Progenitor cell of endocrine pancreas (in vitro differentiated cells): Measurements from ENCODE around the gene AP3B1. TPM values are rescaled to one million over a fixed set of nuclear protein-coding genes. Genes with fewer than 3 reads are reported as not detected.

Source experiments
- DNase-seq: peaks from one replicate; pipeline ENCODE4 v3.0.0; 2021; ENCODE audit warnings: low spot score; ENCODE audit not compliant: unreplicated experiment
- H3K27ac Mint-ChIP-seq: 2 replicates; pipeline ENCODE4 v1.8.0; 2021; ENCODE audit warnings: mild to moderate bottlenecking, moderate library complexity, mixed read lengths
- H3K27me3 Mint-ChIP-seq: 2 replicates; pipeline ENCODE4 v1.8.0; 2021; ENCODE audit warnings: mixed read lengths
- H3K36me3 Mint-ChIP-seq: 2 replicates; pipeline ENCODE4 v1.8.0; 2022; ENCODE audit warnings: mixed read lengths; ENCODE audit not compliant: insufficient read depth
- H3K4me1 Mint-ChIP-seq: 2 replicates; pipeline ENCODE4 v1.8.0; 2021; ENCODE audit warnings: low read depth, mixed read lengths
- H3K4me3 Mint-ChIP-seq: 2 replicates; pipeline ENCODE4 v1.8.0; 2021; ENCODE audit warnings: low read depth, mild to moderate bottlenecking, moderate library complexity, mixed read lengths
- H3K9me3 Mint-ChIP-seq: 2 replicates; pipeline ENCODE4 v1.8.0; 2021; ENCODE audit warnings: low read depth, mixed read lengths
- CTCF ChIP-seq: fragments of 200-600 bp; sonication (generic); IDR thresholded peaks from one replicate; pipeline ENCODE4 v1.5.0; 2021; ENCODE audit warnings: antibody characterized with exemption, mild to moderate bottlenecking; ENCODE audit not compliant: unreplicated experiment
- total RNA-seq: library from RNA; stranded (reverse); gene quantifications from 2 replicates; pipeline ENCODE4 v1.2.1, GENCODE V29; 2021

Gene AP3B1
- total RNA-seq, 1 donor from 2014 or later = 50.9 TPM

GRCh38 chr5:77974576-77974975 lies 319.9 kb downstream of the AP3B1 start:
- Mint-ChIP-seq H3K27me3 (peaks cover 81% of the 10 kb centered on the region), H3K27ac (no peak overlapping the region), H3K4me1 (peaks cover 10% of the 10 kb centered on the region), H3K4me3 (no peak overlapping the region), H3K9me3 (no peaks in the 10 kb centered on the region), H3K36me3 (peaks cover 1% of the 10 kb centered on the region)
- no peak for TF ChIP-seq CTCF
- no peak for DNase-seq

GRCh38 chr5:77973253-77973609 lies 321.3 kb downstream of the AP3B1 start:
- Mint-ChIP-seq H3K27ac (no peak overlapping the region), H3K9me3 (no peaks in the 10 kb centered on the region), H3K4me3 (peak overlapping the region; percentile 63), H3K36me3 (peaks cover 1% of the 10 kb centered on the region), H3K27me3 (peaks cover 81% of the 10 kb centered on the region), H3K4me1 (peaks cover 10% of the 10 kb centered on the region)
- DNase-seq = no peak
- no peak for TF ChIP-seq CTCF

- H3K36me3 Mint-ChIP-seq = peaks cover 1% of the 10 kb centered on the region
- no peak overlapping the region for H3K27ac Mint-ChIP-seq
- peaks cover 10% of the 10 kb centered on the region for H3K4me1 Mint-ChIP-seq
- DNase-seq = peak; percentile 22
- no peaks in the 10 kb centered on the region for H3K9me3 Mint-ChIP-seq
- H3K27me3 Mint-ChIP-seq = peaks cover 81% of the 10 kb centered on the region
- H3K4me3 Mint-ChIP-seq = peak overlapping the region; percentile 63
- TF ChIP-seq CTCF = peak; percentile 36
These were observed 321.8 kb downstream of the AP3B1 start for GRCh38 chr5:77972469-77973252.

GRCh38 chr5:77971776-77972468 lies 322.6 kb downstream of the AP3B1 start:
- no peak for DNase-seq
- TF ChIP-seq CTCF = no peak
- Mint-ChIP-seq H3K4me1 (peaks cover 10% of the 10 kb centered on the region), H3K36me3 (peaks cover 1% of the 10 kb centered on the region), H3K9me3 (no peaks in the 10 kb centered on the region), H3K27me3 (peaks cover 78% of the 10 kb centered on the region), H3K27ac (no peak overlapping the region), H3K4me3 (peak overlapping the region; percentile 51)

- TF ChIP-seq CTCF = no peak
- H3K4me1 Mint-ChIP-seq = peaks cover 10% of the 10 kb centered on the region
- H3K36me3 Mint-ChIP-seq = peaks cover 1% of the 10 kb centered on the region
- H3K9me3 Mint-ChIP-seq = no peaks in the 10 kb centered on the region
- H3K4me3 Mint-ChIP-seq = no peak overlapping the region
- H3K27me3 Mint-ChIP-seq = peaks cover 77% of the 10 kb centered on the region
- DNase-seq = no peak
- no peak overlapping the region for H3K27ac Mint-ChIP-seq
These were observed 323.6 kb downstream of the AP3B1 start for GRCh38 chr5:77970891-77971290.
